NCI-H460 (cell line): ENCODE results near the gene LYPD4. TPM values are rescaled to one million over a fixed set of nuclear protein-coding genes. Genes with fewer than 3 reads are reported as not detected.
"Not testable (repeated sequence)": the region's sequence is repeated elsewhere in the genome, so short reads cannot be mapped to it uniquely, and the experiment has no call there.

Experiments
- DNase-seq: peaks from one replicate; pipeline ENCODE4 v3.0.0-alpha.2; 2016; ENCODE audit warnings: low read depth; ENCODE audit errors: extremely low read depth
- small RNA-seq, 2 experiments: library from RNA; depleted of rRNA; stranded (forward); fragments of <200 nt; gene quantifications; one replicate each; pipeline ENCODE3, GENCODE V24; 2014
- total RNA-seq: library from RNA; depleted of rRNA; stranded (reverse); fragments of >200 nt; shearing (Covaris generic); gene quantifications from 2 replicates; pipeline ENCODE4 v1.2.3, GENCODE V29; 2014; rRNA removed

LYPD4 gene
- total RNA-seq, 1 experiment from 2014 or later = not detected

- no peak for DNase-seq
Measured at GRCh38 chr19:41808663-41809566, 35.6 kb downstream of the LYPD4 start.

GRCh38 chr19:41807176-41807575 lies 37.3 kb downstream of the LYPD4 start:
- no peak for DNase-seq

GRCh38 chr19:41804336-41804735 lies 40.1 kb downstream of the LYPD4 start:
- no peak for DNase-seq

- DNase-seq = no peak
Measured at GRCh38 chr19:41802770-41803169, 41.7 kb downstream of the LYPD4 start.

GRCh38 chr19:41801792-41802211 lies 42.7 kb downstream of the LYPD4 start:
- no peak for DNase-seq

GRCh38 chr19:41801031-41801430 lies 43.5 kb downstream of the LYPD4 start:
- DNase-seq = no peak

GRCh38 chr19:41799444-41800000 lies 45.0 kb downstream of the LYPD4 start:
- DNase-seq = no peak

- no peak for DNase-seq
Measured at GRCh38 chr19:41796901-41797300, 47.6 kb downstream of the LYPD4 start.

GRCh38 chr19:41796362-41796761 lies 48.1 kb downstream of the LYPD4 start, which contains the start of gene CEACAM3:
Gene CEACAM3, plus strand, starts transcription at chr19:41796587. Its CDS starts 91 bp downstream, at chr19:41796678.
- DNase-seq = no peak

- peak; percentile 40 for DNase-seq
Measured at GRCh38 chr19:41795031-41795461, 49.4 kb downstream of the LYPD4 start.

GRCh38 chr19:41793414-41793727 lies 51.1 kb downstream of the LYPD4 start:
- no peak for DNase-seq

- peak; percentile 4 for DNase-seq
Measured at GRCh38 chr19:41792513-41793413, 51.7 kb downstream of the LYPD4 start.

GRCh38 chr19:41789053-41789452 lies 55.4 kb downstream of the LYPD4 start:
- DNase-seq = not testable (repeated sequence)

- DNase-seq = not testable (repeated sequence)
Measured at GRCh38 chr19:41788518-41788917, 56.0 kb downstream of the LYPD4 start.

Small RNAs within 50 kb of the gene (small RNA-seq; reads per million reads assigned to genes)
- gene MIR6797 = 0 to 0.18 reads per million in 2 experiments

Other genes with a start within 250 kb of the LYPD4 start
- gene CEACAM4, start 217.6 kb downstream of the LYPD4 start, total RNA-seq = not detected in 2 replicates
- not detected in 2 replicates for gene CEACAM7, start 156.4 kb downstream of the LYPD4 start, total RNA-seq
- not detected in 2 replicates for gene CEACAM5, start 136.1 kb downstream of the LYPD4 start, total RNA-seq
- not detected in 2 replicates for gene CEACAM6, start 89.2 kb downstream of the LYPD4 start, total RNA-seq
- not detected in 2 replicates for gene CEACAM3, start 48.1 kb downstream of the LYPD4 start, total RNA-seq
- gene DMRTC2, start 359 bp upstream of the LYPD4 start, total RNA-seq = not detected in 2 replicates
- 1,900 and 2,127 TPM in 2 replicates for gene RPS19, start 15.6 kb upstream of the LYPD4 start, total RNA-seq
- not detected in 2 replicates for gene CD79A, start 32.6 kb upstream of the LYPD4 start, total RNA-seq
- 33.2 and 39.6 TPM in 2 replicates for gene ARHGEF1, start 38.5 kb upstream of the LYPD4 start, total RNA-seq
- not detected in 2 replicates for gene ERFL, start 83.8 kb upstream of the LYPD4 start, total RNA-seq
- 30.4 and 36.0 TPM in 2 replicates for gene RABAC1, start 114.6 kb upstream of the LYPD4 start, total RNA-seq
- 0.52 TPM in 1 of 2 replicates, not detected in the other for gene ATP1A3, start 149.5 kb upstream of the LYPD4 start, total RNA-seq
- 0.07 TPM in 1 of 2 replicates, not detected in the other for gene GRIK5, start 225.5 kb upstream of the LYPD4 start, total RNA-seq
- 8.4 and 8.7 TPM in 2 replicates for gene ZNF574, start 231.5 kb upstream of the LYPD4 start, total RNA-seq